Activated CD8-positive, alpha-beta T cell treated with anti-CD3 and anti-CD28 coated beads for 36 hours (primary cell): ENCODE results near the gene ALKBH4. TPM values are rescaled to one million over a fixed set of nuclear protein-coding genes. Genes with fewer than 3 reads are reported as not detected.

ENCODE experiments used
- ATAC-seq: fragments of 200-7000 bp; cut with Tn5 transposase; one replicate; pipeline ENCODE4 v1.10.0; 2021; ENCODE audit warnings: mild to moderate bottlenecking, moderate library complexity
- CTCF ChIA-PET: fragments of 350-600 bp; sonication (Branson Sonifier 250); formaldehyde crosslinking; loops from one replicate; lab custom pipeline; 2021; ENCODE audit warnings: antibody characterized with exemption; lab: Charles Lee
- POLR2A ChIA-PET: fragments of 350-600 bp; sonication (Branson Sonifier 250); formaldehyde crosslinking; loops from one replicate; lab custom pipeline; 2021; ENCODE audit warnings: antibody characterized with exemption; lab: Charles Lee
- DNase-seq: peaks from one replicate; pipeline ENCODE4 v3.0.0-alpha.2; 2020
- H3K27ac Mint-ChIP-seq: one replicate; pipeline ENCODE4 v1.8.0; 2021; ENCODE audit warnings: mild to moderate bottlenecking, mixed read lengths
- H3K27me3 Mint-ChIP-seq: one replicate; pipeline ENCODE4 v1.8.0; 2021; ENCODE audit warnings: mixed read lengths
- H3K36me3 Mint-ChIP-seq: one replicate; pipeline ENCODE4 v1.8.0; 2021; ENCODE audit warnings: low read depth, mixed read lengths
- H3K4me1 Mint-ChIP-seq: one replicate; pipeline ENCODE4 v1.8.0; 2021; ENCODE audit warnings: low read depth, mixed read lengths
- H3K4me3 Mint-ChIP-seq: one replicate; pipeline ENCODE4 v1.8.0; 2021; ENCODE audit warnings: mild to moderate bottlenecking, moderate library complexity, mixed read lengths
- H3K9me3 Mint-ChIP-seq: one replicate; pipeline ENCODE4 v1.8.0; 2021; ENCODE audit warnings: mixed read lengths
- intact Hi-C: fragments of 100-400 bp; cut with micrococcal nuclease; formaldehyde crosslinking; loops from one replicate; pipeline ENCODE4 v1.10.0; 2022
- total RNA-seq, 2 experiments: library from RNA; stranded (reverse); gene quantifications; one replicate each; pipeline ENCODE4 v1.2.3, GENCODE V29; 2021
- TF ChIP-seq, protein P1 (sequence below): fragments of 200-600 bp; IDR thresholded peaks from one replicate; pipeline ENCODE4 v1.8.0; 2022; ENCODE audit warnings: antibody characterized with exemption, mild to moderate bottlenecking

ALKBH4 gene
- total RNA-seq, 2 experiments from 2014 or later: 6.0 to 6.9 TPM

DNA sequence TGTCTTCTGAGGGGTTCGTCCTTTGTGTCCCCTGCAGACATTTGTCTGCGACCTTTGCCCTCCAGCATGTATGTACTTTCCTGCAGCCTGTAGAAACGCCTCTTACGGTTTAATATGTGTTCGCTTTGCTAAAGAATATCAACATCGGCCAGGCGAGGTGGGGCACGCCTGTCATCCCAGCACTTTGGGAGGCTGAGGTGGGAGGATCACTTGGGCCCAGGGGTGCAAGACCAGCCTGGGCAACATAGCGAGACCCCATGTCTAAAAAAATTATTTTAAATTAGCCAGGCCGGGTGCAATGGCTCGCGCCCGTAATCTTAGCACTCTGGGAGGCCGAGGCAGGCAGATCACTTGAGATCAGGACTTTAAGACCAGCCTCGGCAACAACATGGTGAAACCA lies 15.5 kb downstream of the ALKBH4 start:
- peaks cover 4% of the 10 kb centered on the region for H3K4me1 Mint-ChIP-seq
- no peak overlapping the region for H3K4me3 Mint-ChIP-seq
- H3K27me3 Mint-ChIP-seq: no peaks in the 10 kb centered on the region
- no peaks in the 10 kb centered on the region for H3K9me3 Mint-ChIP-seq
- no peak for DNase-seq
- peaks cover 7% of the 10 kb centered on the region for H3K36me3 Mint-ChIP-seq
- ChIA-PET CTCF (interaction anchor here (1.1 to 5.7 kb wide), 5 partner anchors 10 to 45 kb away, joined by 4 to 34 read pairs (median 7); no protein-coding TSS in a partner anchor), POLR2A (interaction anchor here (1.5 kb wide), 1 partner anchor 15 kb away, joined by 3 read pairs; the partner anchor contains the start of gene ALKBH4)
- H3K27ac Mint-ChIP-seq: no peak overlapping the region
- TF ChIP-seq, protein P1, sequence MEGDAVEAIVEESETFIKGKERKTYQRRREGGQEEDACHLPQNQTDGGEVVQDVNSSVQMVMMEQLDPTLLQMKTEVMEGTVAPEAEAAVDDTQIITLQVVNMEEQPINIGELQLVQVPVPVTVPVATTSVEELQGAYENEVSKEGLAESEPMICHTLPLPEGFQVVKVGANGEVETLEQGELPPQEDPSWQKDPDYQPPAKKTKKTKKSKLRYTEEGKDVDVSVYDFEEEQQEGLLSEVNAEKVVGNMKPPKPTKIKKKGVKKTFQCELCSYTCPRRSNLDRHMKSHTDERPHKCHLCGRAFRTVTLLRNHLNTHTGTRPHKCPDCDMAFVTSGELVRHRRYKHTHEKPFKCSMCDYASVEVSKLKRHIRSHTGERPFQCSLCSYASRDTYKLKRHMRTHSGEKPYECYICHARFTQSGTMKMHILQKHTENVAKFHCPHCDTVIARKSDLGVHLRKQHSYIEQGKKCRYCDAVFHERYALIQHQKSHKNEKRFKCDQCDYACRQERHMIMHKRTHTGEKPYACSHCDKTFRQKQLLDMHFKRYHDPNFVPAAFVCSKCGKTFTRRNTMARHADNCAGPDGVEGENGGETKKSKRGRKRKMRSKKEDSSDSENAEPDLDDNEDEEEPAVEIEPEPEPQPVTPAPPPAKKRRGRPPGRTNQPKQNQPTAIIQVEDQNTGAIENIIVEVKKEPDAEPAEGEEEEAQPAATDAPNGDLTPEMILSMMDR: no peak
- ATAC-seq: no peak
- intact Hi-C loops: no loop called here

DNA sequence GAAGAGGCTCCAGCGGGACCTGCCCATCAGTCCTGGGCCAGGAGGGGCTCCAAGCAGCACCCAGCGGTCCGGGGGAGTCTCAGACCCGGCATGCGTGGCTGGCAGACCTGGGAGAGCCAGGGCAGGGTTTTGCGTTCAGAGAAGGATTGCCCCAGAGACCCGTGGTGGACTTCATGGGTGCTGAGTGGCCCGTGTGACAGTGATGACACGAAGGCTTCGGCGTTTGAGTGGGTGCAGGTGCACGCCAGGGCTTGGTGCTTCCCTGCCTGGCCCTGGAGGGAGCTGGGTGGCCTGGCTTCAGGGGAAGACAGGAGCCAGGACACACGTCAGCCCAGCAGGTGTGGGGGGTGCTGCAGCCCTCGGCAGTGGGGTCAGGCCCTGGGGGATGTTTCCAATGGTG lies 17.4 kb downstream of the ALKBH4 start:
- no peak for DNase-seq
- ChIA-PET POLR2A (no interaction called here), CTCF (interaction anchor here (5.7 kb wide), 1 partner anchor 43 kb away, joined by 34 read pairs; no protein-coding TSS in a partner anchor)
- intact Hi-C loops: no loop called here
- Mint-ChIP-seq H3K4me3 (no peak overlapping the region), H3K27me3 (no peaks in the 10 kb centered on the region), H3K36me3 (peaks cover 7% of the 10 kb centered on the region), H3K4me1 (peaks cover 4% of the 10 kb centered on the region), H3K27ac (no peak overlapping the region), H3K9me3 (no peaks in the 10 kb centered on the region)
- TF ChIP-seq, protein P1: no peak
- ATAC-seq: no peak

DNA sequence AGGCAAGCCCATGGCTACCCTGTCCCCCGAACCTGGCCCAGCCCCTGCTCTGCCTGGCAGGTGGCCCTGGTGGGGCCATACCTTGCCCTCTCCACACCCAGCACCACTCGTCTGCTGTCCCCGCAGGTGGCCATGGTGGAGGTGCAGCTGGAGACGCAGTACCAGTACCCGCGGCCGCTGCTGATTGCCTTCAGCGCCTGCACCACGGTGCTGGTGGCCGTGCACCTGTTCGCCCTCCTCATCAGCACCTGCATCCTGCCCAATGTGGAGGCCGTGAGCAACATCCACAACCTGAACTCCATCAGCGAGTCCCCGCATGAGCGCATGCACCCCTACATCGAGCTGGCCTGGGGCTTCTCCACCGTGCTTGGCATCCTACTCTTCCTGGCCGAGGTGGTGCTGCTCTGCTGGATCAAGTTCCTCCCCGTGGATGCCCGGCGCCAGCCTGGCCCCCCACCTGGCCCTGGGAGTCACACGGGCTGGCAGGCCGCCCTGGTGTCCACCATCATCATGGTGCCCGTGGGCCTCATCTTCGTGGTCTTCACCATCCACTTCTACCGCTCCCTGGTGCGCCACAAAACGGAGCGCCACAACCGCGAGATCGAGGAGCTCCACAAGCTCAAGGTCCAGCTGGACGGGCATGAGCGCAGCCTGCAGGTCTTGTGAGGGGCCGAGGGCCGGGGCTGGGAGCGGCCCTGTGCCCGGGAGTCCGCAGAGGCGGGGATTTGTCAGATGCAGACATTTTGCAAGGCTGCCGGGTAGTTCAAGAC lies 18.1 kb downstream of the ALKBH4 start:
- peaks cover 10% of the 10 kb centered on the region for H3K36me3 Mint-ChIP-seq
- CTCF ChIA-PET: no interaction called here
- DNase-seq (no peak), ATAC-seq (no peak)
- H3K4me3 Mint-ChIP-seq: no peak overlapping the region
- TF ChIP-seq, protein P1: no peak
- H3K9me3 Mint-ChIP-seq: no peaks in the 10 kb centered on the region
- no peaks in the 10 kb centered on the region for H3K27me3 Mint-ChIP-seq
- no peak overlapping the region for H3K27ac Mint-ChIP-seq
- POLR2A ChIA-PET: no interaction called here
- peaks cover 4% of the 10 kb centered on the region for H3K4me1 Mint-ChIP-seq
- intact Hi-C loops: no loop called here

DNA sequence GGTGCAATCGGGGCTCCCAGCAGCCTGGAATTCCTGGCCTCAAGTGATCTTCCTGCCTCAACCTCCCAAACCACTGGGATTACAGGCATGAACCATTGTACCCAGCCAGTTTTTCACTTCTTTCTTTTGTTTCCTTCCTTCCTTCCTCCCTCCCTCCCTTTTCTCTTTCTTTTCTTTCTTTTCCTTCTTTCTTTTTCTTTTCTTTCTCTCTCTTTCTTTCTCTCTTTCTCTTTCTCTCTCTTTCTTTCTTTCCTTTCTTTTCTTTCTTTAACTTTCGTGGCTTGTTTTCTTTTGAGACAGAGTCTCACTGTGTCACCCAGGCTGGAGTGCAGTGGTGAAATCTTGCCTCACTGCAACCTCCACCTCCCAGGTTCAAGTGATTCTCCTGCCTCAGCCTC lies 19.0 kb downstream of the ALKBH4 start:
- POLR2A ChIA-PET: interaction anchor here (1.1 kb wide), 1 partner anchor 12 kb away, joined by 4 read pairs; the partner anchor contains the start of gene ORAI2

More for the DNA sequence above, 19.0 kb downstream of the ALKBH4 start:
- no peak for ATAC-seq
- Mint-ChIP-seq H3K36me3 (peaks cover 11% of the 10 kb centered on the region), H3K4me3 (no peak overlapping the region), H3K9me3 (no peaks in the 10 kb centered on the region), H3K27ac (peak overlapping the region; percentile 41), H3K27me3 (no peaks in the 10 kb centered on the region), H3K4me1 (peaks cover 4% of the 10 kb centered on the region)
- CTCF ChIA-PET: no interaction called here
- intact Hi-C loops: no loop called here
- DNase-seq: no peak
- TF ChIP-seq, protein P1: no peak
